RPMI8226 (cell line): ENCODE measurements around the gene RAB22A.
"Not testable (repeated sequence)": the region's sequence is repeated elsewhere in the genome, so short reads cannot be mapped to it uniquely, and the experiment has no call there.

Source experiments
- DNase-seq: peaks from one replicate; pipeline ENCODE4 v3.0.0-alpha.2; 2015

RAB22A gene

DNA sequence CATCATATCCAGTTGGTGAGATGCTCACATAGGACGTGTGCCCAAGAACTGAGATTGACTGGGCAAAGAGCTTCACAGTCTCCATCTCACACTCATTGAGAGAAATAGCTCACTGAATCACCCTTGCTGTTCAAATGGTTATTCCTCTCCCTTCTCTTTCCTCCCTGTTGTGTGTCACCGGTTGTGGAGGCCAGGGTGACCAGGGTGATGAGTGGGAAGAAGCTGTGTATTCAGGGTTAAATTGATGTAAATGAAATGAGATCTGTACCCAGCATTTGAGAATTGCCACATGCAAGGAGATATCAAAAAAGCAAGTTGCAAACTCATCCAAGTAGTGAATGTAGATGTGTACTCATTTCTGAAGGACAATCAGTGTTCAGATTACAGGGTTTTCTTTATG is 43.0 kb downstream of the RAB22A start:
- no peak for DNase-seq

DNA sequence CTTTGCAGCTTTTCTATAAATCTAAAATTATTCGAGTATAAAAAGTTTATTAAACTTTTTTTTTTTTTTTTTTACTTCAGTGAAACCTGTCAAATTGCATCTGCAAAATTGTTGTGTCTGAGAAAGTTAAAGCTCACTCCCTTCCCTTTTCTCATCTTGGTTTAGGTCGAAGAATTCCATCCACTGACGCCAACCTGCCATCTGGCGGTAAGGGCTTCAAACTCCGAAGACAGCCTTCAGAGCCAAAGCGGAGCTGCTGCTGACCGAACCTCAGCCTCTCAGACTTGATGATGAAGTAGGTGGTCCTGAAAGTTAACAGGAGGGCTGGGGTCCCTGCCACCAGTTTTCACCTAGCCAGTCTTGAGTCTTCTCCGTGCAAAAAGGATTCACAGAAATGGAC is 49.9 kb downstream of the RAB22A start:
- DNase-seq: no peak

DNA sequence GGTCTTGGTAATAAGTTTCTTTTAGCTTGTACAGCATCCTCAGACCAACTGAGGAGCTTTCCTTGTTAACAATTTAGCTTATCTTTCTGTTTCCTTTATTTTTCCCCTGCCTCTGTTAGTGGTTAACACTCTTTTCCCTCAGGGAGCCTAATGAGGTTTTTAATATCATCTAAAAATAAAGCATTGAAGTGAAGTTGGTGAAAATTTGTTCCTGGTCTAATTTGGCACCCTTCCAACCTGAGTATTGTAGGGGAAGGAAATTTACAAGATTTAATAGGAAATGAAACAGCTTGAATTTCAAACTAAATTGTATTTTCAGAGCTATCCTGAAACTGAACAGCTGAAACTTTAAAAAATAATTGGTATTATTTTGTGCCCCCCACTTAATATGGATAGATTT is 51.4 kb downstream of the RAB22A start:
- no peak for DNase-seq

DNA sequence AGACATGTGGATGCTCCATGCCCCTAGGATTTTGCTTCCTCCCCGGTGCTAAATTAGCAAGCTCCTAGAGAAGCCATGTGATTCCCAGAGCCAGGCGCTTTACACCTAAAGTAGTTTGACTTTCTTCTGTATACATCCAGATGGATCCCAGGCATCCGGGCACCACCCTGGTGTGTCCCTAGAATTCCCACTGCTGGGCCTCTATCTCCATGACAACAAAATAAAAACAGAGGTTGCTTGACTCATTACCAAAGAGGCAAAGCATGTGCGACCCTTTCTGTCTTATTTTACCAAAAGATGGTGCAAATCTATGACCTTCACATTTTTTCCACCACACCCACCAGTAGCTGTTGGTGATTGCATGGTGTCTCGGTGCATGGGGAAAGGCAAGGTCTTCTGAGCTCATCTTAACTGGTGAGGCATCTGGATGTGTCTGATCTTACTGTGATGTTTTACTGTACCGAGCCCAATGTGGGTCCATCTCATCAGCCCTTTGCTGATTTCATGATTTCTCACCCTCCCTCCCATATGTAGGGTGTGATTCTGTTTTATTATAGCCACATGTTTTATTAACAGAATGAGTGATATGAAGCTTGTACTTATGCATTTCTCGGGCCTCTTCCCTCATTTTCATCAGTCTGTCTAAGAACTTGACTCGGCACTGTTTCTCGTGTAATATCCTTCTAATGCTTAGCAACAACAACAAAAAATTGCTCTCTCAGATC is 52.1 kb downstream of the RAB22A start:
- DNase-seq: no peak

DNA sequence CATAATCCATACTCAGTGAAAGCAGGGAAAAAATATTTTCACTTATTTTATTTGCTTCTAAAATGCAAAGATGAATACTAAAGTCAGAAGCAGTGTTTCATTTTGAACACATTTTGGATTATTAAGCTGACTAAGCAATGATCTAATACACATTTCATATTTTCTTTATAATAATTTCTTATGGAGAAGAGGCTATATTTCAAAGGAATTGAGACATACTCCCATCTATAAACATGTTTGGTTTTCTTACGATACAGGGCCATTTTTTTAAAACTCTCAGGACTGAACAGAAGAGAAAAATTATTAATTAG is 52.6 kb downstream of the RAB22A start:
- DNase-seq: no peak

DNA sequence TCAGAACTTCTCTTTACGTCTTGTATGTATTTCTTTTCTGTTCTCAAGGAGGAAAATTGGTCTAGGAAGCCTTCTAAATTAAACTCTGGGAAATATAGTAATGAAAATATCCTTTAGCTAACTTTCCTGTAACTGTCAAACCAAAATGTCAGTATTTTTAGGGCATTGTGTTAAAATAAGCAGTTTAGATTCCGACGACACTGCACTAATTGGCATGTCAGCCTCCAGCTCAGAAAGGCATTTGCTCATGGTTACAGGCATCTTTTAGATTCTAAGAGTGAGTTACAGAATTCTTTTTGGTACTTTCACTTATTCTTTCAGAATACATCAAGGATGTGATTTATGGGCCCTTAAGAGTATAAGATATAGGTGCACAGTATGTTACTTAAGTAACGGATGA is 53.5 kb downstream of the RAB22A start:
- DNase-seq: no peak

DNA sequence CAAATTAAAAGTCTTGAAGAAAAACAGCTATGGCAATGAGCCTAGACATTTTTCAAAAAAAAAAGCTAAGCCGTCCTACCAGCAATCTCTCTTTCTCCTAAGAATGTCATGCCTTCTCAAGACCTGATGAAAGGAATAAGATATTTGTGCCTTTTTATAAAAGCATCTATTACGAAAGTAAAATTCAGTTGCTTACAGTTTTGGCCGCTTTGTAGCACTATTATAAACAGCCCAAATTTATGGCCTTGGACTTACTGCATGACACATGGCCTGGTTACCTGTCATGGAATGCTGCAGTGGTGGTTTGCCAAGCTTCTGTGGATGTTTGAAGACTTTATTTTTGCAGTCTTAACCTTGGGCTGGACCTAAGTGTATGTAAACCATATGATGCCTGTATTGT is 57.4 kb downstream of the RAB22A start:
- DNase-seq: no peak

DNA sequence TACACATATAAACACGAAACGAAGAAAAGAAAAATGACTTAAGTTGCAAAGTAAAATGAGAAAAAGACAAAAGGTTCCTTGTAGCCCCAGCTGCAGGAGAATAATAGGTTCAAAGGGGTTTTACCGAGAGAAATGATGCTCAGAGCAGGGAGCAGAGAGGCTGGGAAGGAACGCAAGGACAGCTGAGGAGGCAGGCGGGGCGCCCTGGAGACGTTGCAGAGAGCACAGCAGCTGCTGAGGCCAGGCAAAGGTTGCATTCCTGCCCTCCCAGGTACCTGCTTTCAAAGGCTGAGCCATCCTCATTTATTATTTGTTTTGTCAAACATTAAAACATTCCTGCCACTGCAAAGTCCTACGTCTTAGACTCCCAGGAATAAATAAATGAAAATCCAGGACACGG is 63.3 kb downstream of the RAB22A start:
- no peak for DNase-seq

DNA sequence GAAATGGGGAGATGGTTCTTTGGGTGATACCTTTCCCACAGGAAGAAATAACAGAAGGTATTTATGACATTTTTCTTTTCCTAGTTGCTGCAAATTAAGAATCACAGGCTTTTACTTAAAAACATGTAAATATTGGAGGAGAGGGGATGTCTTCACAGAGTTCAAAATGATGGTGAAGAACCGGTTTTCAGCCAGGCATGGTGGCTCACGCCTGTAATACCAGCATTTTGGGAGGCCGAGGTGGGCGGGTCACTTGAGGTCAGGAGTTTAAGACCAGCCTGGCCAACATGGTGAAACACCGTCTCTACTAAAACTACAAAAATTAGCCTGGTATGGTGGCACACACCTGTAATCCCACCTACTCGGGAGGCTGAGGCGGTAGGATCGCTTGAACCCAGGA is 63.8 kb downstream of the RAB22A start:
- DNase-seq: not testable (repeated sequence)

DNA sequence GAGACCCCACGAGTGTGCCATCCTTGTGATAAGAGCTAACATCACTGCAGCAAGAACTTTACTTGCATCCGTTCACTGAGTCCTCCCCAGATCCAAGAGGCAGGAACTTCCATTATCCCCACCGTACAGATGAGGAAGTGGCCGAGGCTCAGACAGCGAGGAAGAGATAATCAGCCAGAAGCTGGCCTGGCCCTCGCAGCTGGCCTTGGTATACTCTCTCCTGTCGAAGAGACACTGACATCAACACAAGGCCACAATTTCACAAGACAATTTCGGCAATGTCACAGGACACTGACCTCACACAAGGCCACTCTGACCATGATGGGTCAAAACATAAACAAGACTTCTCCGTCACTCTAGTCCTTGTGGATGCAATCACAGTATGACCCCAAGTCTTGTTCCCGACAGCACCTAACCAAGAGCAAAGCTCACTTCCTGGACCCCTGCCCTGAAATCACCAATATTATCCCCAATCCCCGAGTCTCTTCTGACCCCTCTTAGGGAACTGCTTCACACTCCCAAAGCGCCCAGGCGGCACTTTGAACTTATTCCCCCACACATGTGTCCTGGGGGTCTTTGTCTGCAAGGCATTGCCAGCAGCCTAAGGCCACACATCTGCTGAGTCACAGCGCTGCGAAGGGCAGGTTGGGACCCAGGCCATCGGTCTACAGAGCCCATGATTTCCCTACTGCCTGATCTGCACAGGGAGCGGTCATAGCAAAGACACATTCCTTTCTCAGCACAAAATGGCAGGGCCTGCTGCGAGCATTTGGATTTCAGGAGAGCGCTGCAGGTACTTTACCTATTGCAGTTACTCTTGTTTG is 64.7 kb downstream of the RAB22A start:
- DNase-seq: no peak

DNA sequence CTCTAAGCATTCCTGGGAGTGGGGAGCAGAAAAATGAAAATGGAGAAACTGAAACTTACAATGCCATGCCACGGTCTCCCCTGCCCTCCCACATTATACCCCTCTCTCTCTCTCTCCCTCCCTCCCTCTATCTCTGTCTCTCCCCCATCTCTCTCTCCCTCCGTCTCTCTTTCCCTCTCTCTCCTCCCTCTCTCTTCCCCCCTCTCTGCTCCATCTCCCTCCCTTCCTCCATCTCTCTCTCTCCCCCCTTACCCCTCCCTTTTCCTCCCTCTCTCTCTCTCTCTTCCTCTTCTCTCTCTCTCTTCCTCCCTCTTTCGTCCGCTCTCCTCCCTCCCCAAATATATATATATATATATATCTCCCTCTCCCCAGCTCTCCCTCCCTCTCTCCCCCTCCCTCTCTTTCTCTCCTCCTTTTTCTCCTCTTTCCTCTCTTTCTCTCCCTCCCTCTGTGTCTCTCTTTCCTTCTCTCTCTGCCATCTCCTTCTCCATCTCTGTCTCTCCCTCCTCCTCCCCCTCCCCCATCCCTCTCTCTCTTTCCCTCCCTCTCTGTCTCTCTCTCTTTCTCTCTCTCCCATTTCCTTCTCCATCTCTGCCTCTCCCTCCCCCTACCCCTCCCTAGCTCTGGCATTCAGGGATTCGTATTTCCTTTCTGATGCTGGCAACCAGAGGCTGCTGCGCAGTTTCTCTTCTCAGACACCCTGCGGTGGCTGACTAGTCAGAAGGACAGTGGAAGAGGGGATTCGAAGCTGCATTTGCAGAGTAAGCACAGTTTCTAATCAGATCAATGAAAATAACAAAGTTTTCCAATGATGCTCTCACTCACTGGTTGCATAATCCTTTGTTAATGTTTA is 65.6 kb downstream of the RAB22A start:
- DNase-seq: no peak

DNA sequence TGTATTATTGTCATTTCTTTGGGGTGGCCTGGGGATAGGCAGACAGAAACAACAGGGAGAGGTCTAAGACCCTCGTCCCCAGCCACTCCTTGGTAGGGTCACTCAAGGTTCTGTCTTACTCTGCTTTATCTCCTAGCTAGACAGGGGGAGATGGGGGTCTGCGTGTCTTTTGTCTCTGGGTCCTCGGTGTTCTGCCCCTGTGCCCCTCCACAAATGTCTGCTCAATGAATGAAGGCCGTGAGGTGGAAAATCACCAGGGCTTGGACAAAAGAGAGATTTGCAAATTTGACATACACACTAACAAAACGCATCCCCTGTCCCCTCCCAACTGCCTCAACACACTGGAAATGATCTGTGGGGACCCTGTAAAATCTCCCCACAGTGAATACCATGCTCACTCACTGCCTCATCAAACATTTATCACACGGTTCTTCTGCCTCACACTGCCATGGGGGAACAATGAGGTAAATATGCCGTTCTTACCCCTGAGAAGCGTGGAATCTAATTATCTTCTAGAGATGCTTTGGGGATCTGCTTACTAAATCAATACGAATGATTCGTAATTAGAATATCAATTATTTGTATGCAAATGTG is 66.3 kb downstream of the RAB22A start:
- DNase-seq: no peak

DNA sequence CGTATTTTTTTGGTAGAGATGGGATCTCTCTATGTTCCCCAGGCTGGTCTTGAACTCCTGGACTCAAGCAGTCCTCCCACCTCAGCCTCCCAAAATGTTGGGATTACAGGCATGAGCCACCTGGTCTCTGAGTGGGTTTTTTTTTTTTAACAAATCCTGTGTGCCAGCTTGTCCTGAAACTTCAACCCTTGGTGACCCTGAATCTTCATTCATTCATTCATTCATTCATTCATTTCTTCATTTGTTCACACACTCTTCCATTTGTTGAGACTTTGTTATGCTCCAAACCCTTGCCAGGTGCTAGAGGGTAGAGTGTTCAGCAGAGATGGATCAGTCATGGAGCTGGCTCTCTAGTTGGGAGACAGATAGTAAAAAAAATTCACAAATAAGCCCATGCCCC is 67.5 kb downstream of the RAB22A start:
- DNase-seq: no peak

DNA sequence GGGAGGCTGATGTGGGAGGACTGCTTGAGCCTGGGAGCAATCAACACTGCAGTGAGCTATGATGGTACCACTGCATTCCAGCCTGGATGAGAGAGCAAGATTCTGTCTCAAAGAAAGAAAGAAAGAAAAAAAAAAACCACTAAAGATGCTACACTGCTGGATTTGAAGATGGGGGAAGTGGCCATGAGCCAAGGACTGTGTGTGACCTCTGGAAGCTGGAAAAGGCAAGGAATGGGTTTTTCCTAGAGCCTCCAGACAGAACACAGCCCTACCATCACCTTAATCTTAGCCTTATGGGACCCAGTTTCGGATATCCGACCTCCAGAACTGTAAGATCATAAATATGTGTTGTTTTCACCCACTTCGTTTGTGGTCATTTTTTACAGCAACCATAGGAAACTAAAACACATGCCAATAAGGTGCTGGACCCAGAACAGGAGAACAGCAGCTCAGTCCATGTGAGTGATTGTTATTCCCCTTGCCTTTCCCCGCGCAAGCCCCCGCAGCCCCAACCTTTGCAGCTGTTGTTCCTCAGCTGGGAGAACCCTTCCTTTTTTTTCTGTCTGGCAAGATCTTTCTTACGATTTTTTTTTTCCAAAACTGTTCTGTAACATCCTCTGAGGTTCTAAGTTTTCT is 68.4 kb downstream of the RAB22A start:
- DNase-seq: no peak

DNA sequence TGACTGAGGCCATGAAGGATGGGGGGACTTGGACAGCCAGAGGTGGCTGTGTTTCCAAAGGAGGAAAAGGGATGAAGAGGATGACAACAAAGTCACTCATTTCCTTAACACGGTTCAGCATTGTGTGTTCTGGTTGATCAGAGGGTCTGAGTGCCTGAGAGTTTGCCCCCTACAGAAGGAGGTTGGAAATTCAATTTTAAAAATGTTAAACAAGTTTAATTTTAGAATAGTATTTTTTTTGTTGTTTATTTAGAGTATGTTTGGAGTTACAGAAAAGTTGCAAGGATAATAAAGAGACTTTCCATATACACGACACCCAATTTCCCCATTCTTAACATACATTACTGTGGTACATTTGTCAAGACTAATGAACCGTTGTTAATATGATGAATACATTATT is 69.2 kb downstream of the RAB22A start:
- DNase-seq: no peak

DNA sequence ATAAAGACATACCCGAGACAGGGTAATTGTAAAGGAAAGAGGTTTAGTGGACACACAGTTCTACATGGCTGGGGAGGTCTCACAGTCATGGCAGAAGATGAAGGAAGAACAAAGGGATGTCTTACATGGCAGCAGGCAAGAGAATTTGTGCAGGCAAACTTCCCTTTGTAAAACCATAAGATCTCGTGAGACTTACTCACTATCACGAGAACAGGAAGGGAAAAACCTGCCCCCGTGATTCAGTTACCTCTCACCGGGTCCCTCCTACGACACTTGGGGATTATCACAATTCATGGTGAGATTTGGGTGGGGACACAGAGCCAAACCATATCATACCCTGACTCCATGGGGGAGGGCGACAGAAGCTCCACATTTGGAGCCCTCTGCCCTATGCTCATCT is 72.1 kb downstream of the RAB22A start:
- no peak for DNase-seq

DNA sequence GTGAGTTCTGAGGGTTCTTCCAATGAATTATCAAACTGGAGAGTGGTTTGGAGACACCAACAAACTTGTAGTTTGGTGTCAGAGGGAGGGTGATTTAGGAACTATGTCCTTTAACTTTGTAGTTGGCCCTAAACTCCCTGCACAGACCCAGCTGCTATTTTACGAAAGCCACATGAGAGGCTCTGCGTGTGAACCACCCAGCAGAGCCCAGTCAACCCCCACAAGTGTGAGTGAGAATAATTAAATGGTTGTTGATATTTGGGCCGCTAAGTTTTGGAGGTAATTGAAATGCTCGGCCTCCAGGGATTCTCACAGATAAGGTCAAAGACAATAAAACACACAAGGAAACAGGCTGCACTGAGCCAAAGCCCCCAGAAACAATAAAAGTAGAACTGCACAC is 72.6 kb downstream of the RAB22A start:
- DNase-seq: no peak

DNA sequence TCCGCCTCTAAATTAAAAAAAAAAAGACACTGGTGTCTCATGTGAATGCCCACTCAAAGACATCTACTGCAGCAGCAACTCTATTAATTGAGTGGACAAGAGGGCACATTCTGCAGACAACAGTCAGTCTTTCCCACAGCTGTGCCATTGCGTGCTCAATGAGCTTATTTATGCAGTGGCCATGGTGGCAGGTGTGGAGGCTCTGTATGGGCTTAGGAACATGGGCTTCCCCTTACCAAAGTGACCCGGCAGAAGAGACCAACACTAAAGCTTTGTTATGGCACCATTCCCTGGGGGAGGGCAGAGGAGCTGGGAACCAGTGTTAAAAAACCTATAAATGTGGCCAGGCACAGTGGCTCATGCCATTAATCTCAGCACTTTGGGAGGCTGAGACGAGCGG is 75.3 kb downstream of the RAB22A start:
- no peak for DNase-seq

DNA sequence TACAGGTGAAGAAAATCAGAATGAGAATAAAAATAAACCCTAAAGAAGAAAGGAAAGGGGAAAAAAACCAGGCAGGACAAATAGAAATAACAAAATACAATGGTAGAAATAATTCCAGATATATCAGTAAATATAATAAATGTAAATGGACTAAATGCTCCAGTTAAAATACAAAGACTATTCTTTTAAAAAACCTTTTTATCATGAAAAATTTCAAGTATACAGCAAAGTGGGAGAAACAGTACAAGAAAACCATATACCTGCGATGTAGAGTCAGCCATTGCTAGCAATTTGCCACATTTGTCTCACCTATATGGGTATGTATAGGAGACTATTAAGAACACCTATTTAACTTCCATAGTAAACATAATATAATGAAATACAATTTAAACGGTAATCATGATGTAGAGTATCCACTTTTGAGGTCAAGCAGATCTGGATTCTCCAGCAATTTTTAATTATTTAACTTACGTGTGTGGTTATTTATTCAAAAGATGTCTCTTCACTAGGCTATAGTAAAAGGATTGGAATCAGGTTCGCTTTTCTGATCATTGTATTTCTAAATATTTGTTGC is 78.6 kb downstream of the RAB22A start:
- no peak for DNase-seq

DNA sequence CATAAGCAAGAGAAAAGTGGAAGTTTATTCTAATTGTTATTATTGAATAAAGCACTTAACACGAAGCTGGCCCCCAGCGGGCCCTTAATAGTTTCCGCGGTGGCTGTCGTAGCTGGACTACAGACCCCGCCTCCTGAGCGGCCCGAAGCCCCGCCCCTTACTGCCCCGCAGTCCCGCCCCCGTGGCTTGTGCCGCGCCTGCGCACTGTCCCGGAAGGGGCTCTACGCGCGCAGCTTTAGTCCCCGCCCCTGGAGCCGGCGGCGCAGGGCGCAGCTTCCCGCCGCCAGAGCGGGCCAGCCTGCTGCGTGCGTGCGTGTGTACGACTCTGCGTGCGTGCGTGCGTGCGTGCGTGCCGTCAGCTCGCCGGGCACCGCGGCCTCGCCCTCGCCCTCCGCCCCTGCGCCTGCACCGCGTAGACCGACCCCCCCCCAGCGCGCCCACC is 79.4 kb downstream of the RAB22A start, which contains the start of gene VAPB:
TSS of gene VAPB (plus strand) at position 348 of the 442 bp plus-strand sequence. CDS start 231 bp downstream, outside the sequence.
- peak; percentile 96 for DNase-seq

DNA sequence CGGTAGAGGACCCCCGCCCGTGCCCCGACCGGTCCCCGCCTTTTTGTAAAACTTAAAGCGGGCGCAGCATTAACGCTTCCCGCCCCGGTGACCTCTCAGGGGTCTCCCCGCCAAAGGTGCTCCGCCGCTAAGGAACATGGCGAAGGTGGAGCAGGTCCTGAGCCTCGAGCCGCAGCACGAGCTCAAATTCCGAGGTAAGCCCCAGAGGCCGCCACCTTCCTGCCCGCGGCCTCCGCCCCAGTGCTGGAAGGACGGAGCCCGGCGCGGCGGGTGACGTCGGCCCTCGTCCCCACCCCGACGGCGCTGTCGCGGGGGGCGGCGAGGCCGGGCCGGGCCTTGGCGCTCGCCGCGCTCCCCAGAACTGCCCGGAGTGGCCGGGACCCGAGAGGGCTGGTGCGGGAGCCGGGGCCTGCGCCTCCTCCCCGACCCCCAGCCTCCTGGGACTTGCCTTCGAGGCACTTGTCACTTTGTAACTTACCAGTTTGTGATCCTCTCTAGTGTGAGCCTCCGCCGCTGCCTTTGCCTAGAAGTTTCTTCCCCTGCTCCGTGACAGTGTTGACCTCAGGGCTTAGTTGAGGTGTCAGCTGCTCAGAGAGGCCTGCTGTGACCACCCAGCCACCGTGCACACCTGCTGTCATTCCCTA is 79.9 kb downstream of the RAB22A start:
- peak; percentile 40 for DNase-seq
